ENCODE measurements around the gene ZYX. TPM values are rescaled to one million over a fixed set of nuclear protein-coding genes. Genes with fewer than 3 reads are reported as not detected.

The ZYX gene
- total RNA-seq, 1 donor from 2014 or later, result 9.2 TPM

- Histone ChIP-seq H3K36me3 (ENCODE audit: control insufficient read depth, insufficient read depth, low read length) (no peaks in the 10 kb centered on the region), H3K4me3 (ENCODE audit: low read depth, low read length) (no peak overlapping the region), H3K27me3 (ENCODE audit: control insufficient read depth, insufficient read depth, low read length) (peaks cover 10% of the 10 kb centered on the region)
- DNase-seq (ENCODE audit: low read depth) (peak; percentile 79), FAIRE-seq (no peak)
- no peak for TF ChIP-seq CTCF (IDR thresholded peaks at IDR 0.05; ENCODE audit: insufficient read depth, low read length, severe bottlenecking)
These were observed 13.2 kb upstream of the ZYX start for GRCh38 chr7:143367972-143368371.

- TF ChIP-seq CTCF (IDR thresholded peaks at IDR 0.05; ENCODE audit: insufficient read depth, low read length, severe bottlenecking), result no peak
- DNase-seq (ENCODE audit: low read depth), result no peak
- Histone ChIP-seq H3K36me3 (ENCODE audit: control insufficient read depth, insufficient read depth, low read length) (no peaks in the 10 kb centered on the region), H3K4me3 (ENCODE audit: low read depth, low read length) (no peak overlapping the region), H3K27me3 (ENCODE audit: control insufficient read depth, insufficient read depth, low read length) (peaks cover 5% of the 10 kb centered on the region)
- no peak for FAIRE-seq
These were observed 12.8 kb upstream of the ZYX start for GRCh38 chr7:143368387-143368786.

- DNase-seq (ENCODE audit: low read depth), result no peak
- no peaks in the 10 kb centered on the region for H3K27me3 ChIP-seq (ENCODE audit: control insufficient read depth, insufficient read depth, low read length)
- no peak for FAIRE-seq
- no peak overlapping the region for H3K4me3 ChIP-seq (ENCODE audit: low read depth, low read length)
- TF ChIP-seq CTCF (IDR thresholded peaks at IDR 0.05; ENCODE audit: insufficient read depth, low read length, severe bottlenecking), result no peak
- H3K36me3 ChIP-seq (ENCODE audit: control insufficient read depth, insufficient read depth, low read length), result no peaks in the 10 kb centered on the region
These were observed 11.2 kb upstream of the ZYX start for GRCh38 chr7:143369678-143370651.

GRCh38 chr7:143372070-143372469 lies 9.1 kb upstream of the ZYX start:
- no peak overlapping the region for H3K4me3 ChIP-seq (ENCODE audit: low read depth, low read length)
- DNase-seq (ENCODE audit: low read depth) (peak; percentile 93), FAIRE-seq (no peak)
- peak; percentile 53 for TF ChIP-seq CTCF (IDR thresholded peaks at IDR 0.05; ENCODE audit: insufficient read depth, low read length, severe bottlenecking)
- no peaks in the 10 kb centered on the region for H3K36me3 ChIP-seq (ENCODE audit: control insufficient read depth, insufficient read depth, low read length)
- H3K27me3 ChIP-seq (ENCODE audit: control insufficient read depth, insufficient read depth, low read length), result no peaks in the 10 kb centered on the region

GRCh38 chr7:143373255-143373794 lies 7.8 kb upstream of the ZYX start:
- no peaks in the 10 kb centered on the region for H3K36me3 ChIP-seq (ENCODE audit: control insufficient read depth, insufficient read depth, low read length)
- no peak for TF ChIP-seq CTCF (IDR thresholded peaks at IDR 0.05; ENCODE audit: insufficient read depth, low read length, severe bottlenecking)
- FAIRE-seq (no peak), DNase-seq (ENCODE audit: low read depth) (no peak)
- no peaks in the 10 kb centered on the region for H3K27me3 ChIP-seq (ENCODE audit: control insufficient read depth, insufficient read depth, low read length)
- H3K4me3 ChIP-seq (ENCODE audit: low read depth, low read length), result no peak overlapping the region
